Fibroblast of mammary gland (primary cell): ENCODE results near the gene FAM107A.
"Not testable (repeated sequence)": the region's sequence is repeated elsewhere in the genome, so short reads cannot be mapped to it uniquely, and the experiment has no call there.

Source experiments
- DNase-seq: peaks from one replicate; pipeline ENCODE4 v3.0.0-alpha.2; 2010; ENCODE audit warnings: low read depth
- H3K4me3 ChIP-seq: 2 replicates; pipeline ENCODE4 v1.5.1; 2011; ENCODE audit warnings: low read depth, mild to moderate bottlenecking, low read length, moderate library complexity; ENCODE audit not compliant: control insufficient read depth
- CTCF ChIP-seq: conservative IDR thresholded peaks from 2 replicates; pipeline ENCODE4 v1.5.1; 2011; ENCODE audit warnings: low read depth, low read length, inconsistent platforms; ENCODE audit not compliant: control insufficient read depth, insufficient read depth

The FAM107A gene

GRCh38 chr3:58532794-58533220 lies 44.4 kb downstream of the FAM107A start:
- no peak overlapping the region for H3K4me3 ChIP-seq
- DNase-seq = peak; percentile 67
- TF ChIP-seq CTCF = peak; percentile 91

GRCh38 chr3:58531956-58532355 lies 45.2 kb downstream of the FAM107A start:
- no peak overlapping the region for H3K4me3 ChIP-seq
- DNase-seq = peak; percentile 37
- peak; percentile 22 for TF ChIP-seq CTCF

GRCh38 chr3:58531555-58531954 lies 45.6 kb downstream of the FAM107A start:
- DNase-seq = no peak
- H3K4me3 ChIP-seq = no peak overlapping the region
- no peak for TF ChIP-seq CTCF

GRCh38 chr3:58530354-58530865 lies 46.8 kb downstream of the FAM107A start:
- TF ChIP-seq CTCF = no peak
- H3K4me3 ChIP-seq = no peak overlapping the region
- no peak for DNase-seq

GRCh38 chr3:58529516-58530353 lies 47.5 kb downstream of the FAM107A start:
- DNase-seq = peak; percentile 27
- TF ChIP-seq CTCF = peak; percentile 41
- H3K4me3 ChIP-seq = no peak overlapping the region

GRCh38 chr3:58528629-58529028 lies 48.6 kb downstream of the FAM107A start:
- DNase-seq = peak; percentile 42
- no peak for TF ChIP-seq CTCF
- no peak overlapping the region for H3K4me3 ChIP-seq

- DNase-seq, H3K4me3 ChIP-seq: not testable (repeated sequence)
Observed at GRCh38 chr3:58527440-58527839, 49.8 kb downstream of the FAM107A start.
